GM12872 (cell line): ENCODE data around the gene MARK3.

Experiments used
- TF ChIP-seq, protein P1 (sequence below): IDR thresholded peaks from 3 replicates; pipeline ENCODE4 v1.5.1; 2011; ENCODE audit warnings: low read depth, mild to moderate bottlenecking, low read length, moderate library complexity; ENCODE audit not compliant: insufficient read depth

Gene MARK3

GRCh38 chr14:103343164-103343879 is 41.9 kb upstream of the MARK3 start:
- TF ChIP-seq, protein P1, sequence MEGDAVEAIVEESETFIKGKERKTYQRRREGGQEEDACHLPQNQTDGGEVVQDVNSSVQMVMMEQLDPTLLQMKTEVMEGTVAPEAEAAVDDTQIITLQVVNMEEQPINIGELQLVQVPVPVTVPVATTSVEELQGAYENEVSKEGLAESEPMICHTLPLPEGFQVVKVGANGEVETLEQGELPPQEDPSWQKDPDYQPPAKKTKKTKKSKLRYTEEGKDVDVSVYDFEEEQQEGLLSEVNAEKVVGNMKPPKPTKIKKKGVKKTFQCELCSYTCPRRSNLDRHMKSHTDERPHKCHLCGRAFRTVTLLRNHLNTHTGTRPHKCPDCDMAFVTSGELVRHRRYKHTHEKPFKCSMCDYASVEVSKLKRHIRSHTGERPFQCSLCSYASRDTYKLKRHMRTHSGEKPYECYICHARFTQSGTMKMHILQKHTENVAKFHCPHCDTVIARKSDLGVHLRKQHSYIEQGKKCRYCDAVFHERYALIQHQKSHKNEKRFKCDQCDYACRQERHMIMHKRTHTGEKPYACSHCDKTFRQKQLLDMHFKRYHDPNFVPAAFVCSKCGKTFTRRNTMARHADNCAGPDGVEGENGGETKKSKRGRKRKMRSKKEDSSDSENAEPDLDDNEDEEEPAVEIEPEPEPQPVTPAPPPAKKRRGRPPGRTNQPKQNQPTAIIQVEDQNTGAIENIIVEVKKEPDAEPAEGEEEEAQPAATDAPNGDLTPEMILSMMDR = no peak

DNA sequence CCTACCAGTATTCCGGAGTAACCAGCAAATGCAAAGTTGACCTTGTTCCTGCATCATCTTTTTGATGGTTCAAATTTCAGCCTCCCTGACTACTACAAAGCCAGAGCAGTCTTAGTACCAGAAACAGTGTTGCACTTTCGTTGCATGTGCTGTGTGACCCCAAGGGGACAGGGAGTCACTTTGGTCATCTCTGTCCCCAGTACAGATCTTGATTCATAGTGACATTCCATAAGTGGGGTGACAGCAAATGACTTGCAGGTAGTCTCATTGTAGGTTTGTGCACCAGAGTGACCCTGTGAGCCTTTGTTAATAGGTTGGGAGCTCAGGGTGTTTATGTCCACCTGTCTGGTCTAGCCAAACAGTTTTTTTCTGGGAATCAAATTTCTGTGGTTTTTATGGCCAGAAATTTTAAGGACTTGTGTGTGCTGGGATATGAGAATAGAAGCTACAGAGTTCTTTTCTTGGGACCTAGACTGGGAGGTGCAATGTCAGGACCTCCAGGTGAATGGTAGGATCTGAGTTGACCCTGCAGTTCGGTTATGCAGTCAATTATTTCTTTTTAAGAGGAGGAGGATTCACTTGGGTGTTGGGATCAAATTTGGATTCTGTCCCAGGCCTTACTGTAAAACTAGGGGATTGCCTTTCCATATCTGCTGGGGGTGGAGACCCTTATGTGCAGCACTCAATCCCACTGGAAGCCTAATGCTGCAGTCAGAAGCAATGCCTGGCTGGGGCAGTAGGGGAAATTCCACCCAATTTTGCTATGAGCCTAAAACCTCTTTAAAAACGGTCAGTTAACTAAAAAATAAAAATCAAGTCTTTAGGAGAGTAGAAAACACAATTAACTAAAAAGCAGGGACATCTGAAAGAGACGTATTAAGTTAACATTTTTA is 41.1 kb upstream of the MARK3 start:
- TF ChIP-seq, protein P1 = no peak

GRCh38 chr14:103346286-103346685 is 38.9 kb upstream of the MARK3 start:
- TF ChIP-seq, protein P1 = no peak

DNA sequence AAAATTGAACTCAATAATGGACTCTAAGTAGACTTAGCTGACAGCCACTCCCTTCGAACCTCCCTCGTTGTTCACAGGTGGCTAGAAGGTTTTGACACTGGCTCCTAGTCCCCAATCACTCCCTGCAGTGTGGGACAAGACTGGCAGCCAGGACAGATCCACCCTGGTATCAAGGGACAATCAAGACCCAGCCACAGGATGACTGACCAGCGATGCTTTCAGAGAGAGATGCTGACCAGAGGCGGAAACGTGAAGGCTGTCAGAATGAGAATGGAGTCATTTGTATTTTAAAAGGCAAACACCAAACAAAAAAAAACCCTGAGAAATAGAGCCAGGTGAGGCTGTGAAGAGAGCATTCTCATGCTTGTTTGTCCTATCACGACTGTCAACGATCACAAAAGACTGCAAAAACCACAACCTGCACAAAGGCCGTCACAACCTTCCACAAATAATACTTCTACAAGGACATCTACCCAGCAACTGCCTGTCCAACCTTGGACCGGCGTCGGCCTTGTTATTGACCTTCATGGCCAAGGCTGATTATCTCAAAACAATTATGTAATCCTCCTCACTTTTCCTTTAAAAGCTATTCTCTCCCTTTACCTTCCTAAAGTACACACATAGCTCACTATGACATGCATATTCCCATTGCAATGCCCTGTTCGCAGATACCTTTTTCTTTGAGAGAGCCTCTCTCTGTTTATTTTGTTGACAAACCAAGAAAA is 38.0 kb upstream of the MARK3 start:
- TF ChIP-seq, protein P1 = no peak

DNA sequence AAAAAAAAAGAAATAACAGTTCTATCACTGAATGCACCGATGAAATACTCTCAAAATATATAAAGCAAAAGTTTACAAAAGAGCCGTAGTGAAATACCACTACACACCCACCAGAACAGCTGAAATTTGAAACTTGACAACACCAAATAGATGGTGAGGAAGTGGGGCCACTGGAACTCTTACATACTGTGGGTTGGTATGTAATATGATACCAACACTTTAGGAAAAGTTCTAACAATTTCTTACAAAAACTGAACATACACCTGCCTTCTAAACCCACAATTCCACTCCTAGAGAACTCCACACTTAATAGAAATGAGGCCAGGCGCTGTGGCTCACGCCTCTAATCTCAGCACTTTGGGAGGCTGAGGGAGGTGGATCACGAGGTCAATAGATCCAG is 37.1 kb upstream of the MARK3 start:
- TF ChIP-seq, protein P1 = no peak

DNA sequence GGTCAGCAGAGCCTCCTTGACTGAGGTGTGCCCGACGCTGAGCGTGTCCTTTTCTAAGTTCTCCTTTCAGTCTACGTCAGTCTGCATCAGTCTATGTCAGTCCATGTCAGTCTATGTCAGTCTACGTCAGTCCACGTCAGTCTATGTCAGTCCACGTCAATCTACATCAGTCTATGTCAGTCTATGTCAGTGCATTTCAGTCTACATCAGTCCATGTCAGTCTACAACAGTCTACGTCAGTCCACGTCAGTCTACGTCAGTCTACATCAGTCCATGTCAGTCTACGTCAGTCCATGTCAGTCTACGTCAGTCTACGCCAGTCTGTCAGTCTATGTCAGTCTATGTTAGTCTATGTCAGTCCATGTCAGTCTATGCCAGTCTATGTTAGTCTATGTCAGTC is 35.2 kb upstream of the MARK3 start:
- TF ChIP-seq, protein P1 = no peak

DNA sequence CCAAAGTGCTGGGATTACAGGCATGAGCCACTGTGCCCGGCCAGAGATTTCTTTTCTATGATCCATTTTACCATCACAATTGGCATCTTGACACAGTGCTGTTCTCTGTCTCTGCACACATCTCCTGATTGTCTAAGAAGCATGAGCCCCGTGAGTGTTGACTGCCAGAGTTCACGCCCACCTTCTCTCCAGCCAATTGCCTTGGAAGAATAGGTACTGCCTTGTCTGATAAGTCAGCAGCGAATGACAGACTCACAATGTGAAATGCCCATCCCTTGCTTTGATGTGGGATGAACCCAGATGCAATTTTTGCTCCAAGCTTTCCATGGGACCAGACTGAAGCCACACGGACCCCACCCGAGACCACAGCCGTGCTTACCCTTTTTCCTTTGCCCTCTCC is 31.9 kb upstream of the MARK3 start:
- TF ChIP-seq, protein P1 = no peak
